H1 (cell line): ENCODE data around the gene KANSL3. TPM values are rescaled to one million over a fixed set of nuclear protein-coding genes. Genes with fewer than 3 reads are reported as not detected.

Source experiments
- CTCF ChIA-PET: fragments of 300-600 bp; sonication (Branson Sonifier 250); formaldehyde crosslinking; loops from one replicate; lab custom pipeline; 2021; ENCODE audit not compliant: partially characterized antibody; lab: Charles Lee
- POLR2A ChIA-PET: fragments of 300-600 bp; sonication (Branson Sonifier 250); formaldehyde crosslinking; loops from one replicate; lab custom pipeline; 2021; ENCODE audit warnings: inconsistent platforms; ENCODE audit not compliant: partially characterized antibody; lab: Charles Lee
- DNase-seq, 2 experiments: peaks; one replicate each; pipeline versions ENCODE4 v3.0.0 to v3.0.0-alpha.2; 2010 to 2022; ENCODE audit warnings: low spot score in 2 of 2, low read depth in 1 of 2, mixed read lengths in 1 of 2
- FAIRE-seq: peaks from 2 replicates; lab custom pipeline; 2011; peaks lifted over from hg19 to GRCh38; lab: Jason Lieb, UNC
- H2AFZ ChIP-seq: 2 replicates; pipeline ENCODE4 v1.8.1; 2012; ENCODE audit warnings: low read length, inconsistent platforms
- H2AK5ac ChIP-seq: 2 replicates; pipeline ENCODE4 v1.6.1; 2013; ENCODE audit warnings: low read depth, low read length
- H2BK120ac ChIP-seq: replicated peaks from 2 replicates; pipeline ENCODE3; 2013; ENCODE audit warnings: low read depth, low read length, inconsistent platforms
- H2BK12ac ChIP-seq: 2 replicates; pipeline ENCODE4 v1.6.1; 2013; ENCODE audit warnings: low read depth, low read length
- H2BK15ac ChIP-seq: 2 replicates; pipeline ENCODE4 v1.6.1; 2013; ENCODE audit warnings: low read length
- H2BK20ac ChIP-seq: 2 replicates; pipeline ENCODE4 v1.6.1; 2013; ENCODE audit warnings: low read length
- H2BK5ac ChIP-seq: 2 replicates; pipeline ENCODE4 v1.6.1; 2013; ENCODE audit warnings: low read depth, low read length
- H3K14ac ChIP-seq: 2 replicates; pipeline ENCODE4 v1.6.1; 2013; ENCODE audit warnings: inconsistent platforms; ENCODE audit not compliant: insufficient read length
- H3K18ac ChIP-seq: 2 replicates; pipeline ENCODE4 v1.6.1; 2013; ENCODE audit warnings: low read length; ENCODE audit errors: extremely low read depth
- H3K23ac ChIP-seq: 2 replicates; pipeline ENCODE4 v1.6.1; 2013; ENCODE audit warnings: inconsistent platforms; ENCODE audit not compliant: insufficient read length
- H3K23me2 ChIP-seq: 2 replicates; pipeline ENCODE4 v1.6.1; 2013; ENCODE audit warnings: low read depth, low read length
- H3K27ac ChIP-seq: 2 replicates; pipeline ENCODE4 v1.6.1; 2011; ENCODE audit warnings: low read depth, low read length, inconsistent platforms
- H3K27me3 ChIP-seq, 4 experiments: replicated peaks in 1 of 4; 1 replicate in 1 of 4; 2 replicates in 3 of 4; pipeline versions ENCODE4 v1.6.1 to v1.8.1; 2011 to 2013; ENCODE audit warnings: low read length in 3 of 4, mild to moderate bottlenecking in 3 of 4, inconsistent platforms in 2 of 4, mixed read lengths in 2 of 4, moderate library complexity in 1 of 4; ENCODE audit not compliant: control insufficient read depth in 3 of 4, insufficient read depth in 3 of 4; ENCODE audit errors: extremely low read depth in 1 of 4
- H3K36me3 ChIP-seq, 4 experiments: 2 replicates each; pipeline versions ENCODE4 v1.6.1 to v1.8.1; 2011 to 2013; ENCODE audit warnings: mild to moderate bottlenecking in 4 of 4, low read length in 3 of 4, moderate library complexity in 2 of 4, control low read depth in 1 of 4, inconsistent platforms in 1 of 4; ENCODE audit not compliant: insufficient read depth in 4 of 4, control insufficient read depth in 2 of 4
- H3K4ac ChIP-seq: replicated peaks from 2 replicates; pipeline ENCODE3; 2013; ENCODE audit warnings: low read length, low read depth, mixed read lengths, inconsistent platforms; ENCODE audit not compliant: insufficient read length
- H3K4me1 ChIP-seq, 4 experiments: replicated peaks in 1 of 4; 1 replicate in 1 of 4; 2 replicates in 3 of 4; pipeline versions ENCODE4 v1.6.1 to v1.8.1; 2011 to 2013; ENCODE audit warnings: low read length in 3 of 4, inconsistent platforms in 2 of 4, mixed read lengths in 1 of 4; ENCODE audit not compliant: insufficient read depth in 4 of 4, control insufficient read depth in 3 of 4
- H3K4me2 ChIP-seq, 2 experiments: 2 replicates each; pipeline versions ENCODE4 v1.6.1 to v1.8.1; 2011 to 2013; ENCODE audit warnings: low read depth in 2 of 2, low read length in 2 of 2, control low read depth in 1 of 2, inconsistent platforms in 1 of 2, mild to moderate bottlenecking in 1 of 2; ENCODE audit not compliant: insufficient read depth in 1 of 2
- H3K4me3 ChIP-seq, 4 experiments: fragments of 200-600, 300-600 bp in 1 of 4; sonication (generic), shearing (Covaris generic), sonication (Bioruptor Twin) in 1 of 4; 2 replicates each; pipeline versions ENCODE4 v1.5.1 to v1.8.1; 2011 to 2016; ENCODE audit warnings: low read length in 4 of 4, low read depth in 3 of 4, control low read depth in 2 of 4, inconsistent platforms in 2 of 4, mild to moderate bottlenecking in 2 of 4, mixed read lengths in 1 of 4, moderate library complexity in 1 of 4; ENCODE audit not compliant: insufficient read depth in 2 of 4; ENCODE audit errors: extremely low read depth in 1 of 4
- H3K56ac ChIP-seq: replicated peaks from 2 replicates; pipeline ENCODE3; 2013; ENCODE audit warnings: low read depth, mild to moderate bottlenecking, mixed read lengths, low read length, inconsistent platforms; ENCODE audit not compliant: insufficient read length
- H3K79me1 ChIP-seq: 2 replicates; pipeline ENCODE4 v1.6.1; 2013; ENCODE audit warnings: low read depth, low read length, control low read depth
- H3K79me2 ChIP-seq, 2 experiments: 2 replicates each; pipeline versions ENCODE4 v1.6.1 to v1.8.1; 2012 to 2013; ENCODE audit warnings: low read length in 2 of 2, mild to moderate bottlenecking in 2 of 2, inconsistent platforms in 1 of 2; ENCODE audit not compliant: insufficient read depth in 2 of 2, control insufficient read depth in 1 of 2
- H3K9ac ChIP-seq, 4 experiments: replicated peaks in 1 of 4; 1 replicate in 1 of 4; 2 replicates in 3 of 4; pipeline versions ENCODE4 v1.6.1 to v1.8.1; 2011 to 2013; ENCODE audit warnings: low read depth in 3 of 4, low read length in 3 of 4, control low read depth in 2 of 4, mild to moderate bottlenecking in 2 of 4, moderate library complexity in 2 of 4, inconsistent platforms in 1 of 4; ENCODE audit errors: extremely low read depth in 1 of 4
- H3K9me3 ChIP-seq, 2 experiments: 2 replicates each; pipeline versions ENCODE4 v1.6.1 to v1.8.1; 2012 to 2013; ENCODE audit warnings: mild to moderate bottlenecking in 2 of 2, moderate library complexity in 2 of 2, control low read depth in 1 of 2, inconsistent platforms in 1 of 2, low read depth in 1 of 2, low read length in 1 of 2, mixed read lengths in 1 of 2; ENCODE audit not compliant: insufficient read depth in 2 of 2
- H4K20me1 ChIP-seq, 2 experiments: replicated peaks in 1 of 2; 2 replicates each; pipeline versions ENCODE3 to v1.8.1; 2011 to 2013; ENCODE audit warnings: inconsistent platforms in 2 of 2, low read length in 2 of 2, mild to moderate bottlenecking in 1 of 2; ENCODE audit not compliant: insufficient read depth in 2 of 2, control insufficient read depth in 1 of 2
- H4K5ac ChIP-seq: 2 replicates; pipeline ENCODE4 v1.6.1; 2013; ENCODE audit warnings: low read length, low read depth, mixed read lengths, inconsistent platforms; ENCODE audit not compliant: insufficient read length
- H4K8ac ChIP-seq: 2 replicates; pipeline ENCODE4 v1.8.0; 2013; ENCODE audit warnings: mild to moderate bottlenecking, moderate library complexity, low read length, inconsistent platforms; ENCODE audit not compliant: insufficient read depth; ENCODE audit errors: extremely low read depth
- H4K91ac ChIP-seq: replicated peaks from 2 replicates; pipeline ENCODE3; 2013; ENCODE audit warnings: low read length, mixed read lengths, inconsistent platforms; ENCODE audit not compliant: insufficient read length
- HDAC6 ChIP-seq: IDR thresholded peaks from one replicate; pipeline ENCODE4 v1.7.1; 2012; ENCODE audit warnings: low read depth, mild to moderate bottlenecking, inconsistent platforms, low read length, moderate library complexity
- RXRA ChIP-seq: IDR thresholded peaks from 2 replicates; pipeline ENCODE4 v1.6.1; 2011; ENCODE audit warnings: low read depth, mild to moderate bottlenecking, low read length, moderate library complexity; ENCODE audit not compliant: insufficient read depth
- WGBS, 2 experiments: shearing (Covaris generic) in 1 of 2; methylation state at CpG; one replicate each; pipeline versions ENCODE4 v1.1.6 to v1.1.7; 2013 to 2015; ENCODE audit warnings: low lambda C conversion rate in 2 of 2, mixed read lengths in 2 of 2, inconsistent platforms in 1 of 2, low coverage in 1 of 2, missing lambda C conversion rate in 1 of 2; ENCODE audit not compliant: insufficient replicate concordance in 2 of 2, insufficient coverage in 1 of 2, insufficient read length in 1 of 2; ENCODE audit errors: extremely low coverage in 1 of 2, missing lambda C conversion rate in 1 of 2; 5-methylcytosine and 5-hydroxymethylcytosine counted together
- polyA plus RNA-seq, 7 experiments: library from polyadenylated mRNA; depleted of rRNA in 3 of 7; stranded (reverse) in 5 of 7; unstranded in 2 of 7; fragments of >200 nt in 5 of 7; fragments of 200-250 nt in 2 of 7; gene quantifications; 1 replicate in 5 of 7; 2 replicates in 1 of 7; 4 replicates in 1 of 7; pipeline versions ENCODE4 v1.2.1 to v1.2.3, GENCODE V29; 2011 to 2013; ENCODE audit warnings: missing spikeins in 2 of 7, mixed read lengths in 2 of 7
- total RNA-seq: library from RNA; stranded (reverse); fragmentation: NEBNext Ultra II Directional; extraction: Animal tissue kit (Norgen Biotek cat#: 25700); gene quantifications from 2 replicates; pipeline ENCODE4 v1.2.1, GENCODE V29; 2021
- TF ChIP-seq, protein P1 (sequence below): IDR thresholded peaks from 2 replicates; pipeline ENCODE4 v1.6.1; 2011; ENCODE audit warnings: low read depth, mild to moderate bottlenecking, low read length; ENCODE audit not compliant: insufficient read depth

KANSL3 gene
- total and polyA plus RNA-seq, 2 of the 8 experiments (the other 6 are each of a cell fraction or from before 2014, with no cell fraction given): 19.8 to 31.4 TPM

DNA sequence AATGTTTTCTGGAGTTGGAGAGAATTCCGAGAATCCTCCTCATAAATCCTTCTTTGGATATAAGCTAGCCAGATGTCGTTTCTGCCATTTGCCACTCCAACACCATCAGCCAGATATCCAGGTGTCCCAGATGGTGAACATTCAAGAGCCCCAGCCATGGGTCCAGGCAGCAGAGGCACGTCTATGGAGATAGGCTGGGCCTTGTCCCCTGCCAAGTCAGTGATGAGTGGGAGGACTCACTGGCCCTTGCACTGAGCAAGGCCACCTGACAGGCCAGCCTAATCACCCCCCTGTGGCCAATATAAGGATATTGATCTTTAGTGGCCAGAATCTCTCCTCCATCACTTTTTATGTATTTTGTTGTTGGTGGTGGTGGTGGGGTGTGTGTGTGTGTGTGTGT, 73.5 kb downstream of the KANSL3 start:
- H3K36me3 ChIP-seq: no peaks in the 10 kb centered on the region
- TF ChIP-seq RXRA (no peak), HDAC6 (no peak)
- TF ChIP-seq, protein P1, sequence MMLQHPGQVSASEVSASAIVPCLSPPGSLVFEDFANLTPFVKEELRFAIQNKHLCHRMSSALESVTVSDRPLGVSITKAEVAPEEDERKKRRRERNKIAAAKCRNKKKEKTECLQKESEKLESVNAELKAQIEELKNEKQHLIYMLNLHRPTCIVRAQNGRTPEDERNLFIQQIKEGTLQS: no peak
- no peaks in the 10 kb centered on the region for H3K27me3 ChIP-seq
- no peak overlapping the region for H4K91ac ChIP-seq
- H2BK120ac ChIP-seq: no peak overlapping the region
- no peaks in the 10 kb centered on the region for H4K20me1 ChIP-seq
- FAIRE-seq (no peak), DNase-seq (no peak)
- no peak overlapping the region for H3K27ac ChIP-seq
- no peak overlapping the region for H3K4me3 ChIP-seq
- no peaks in the 10 kb centered on the region; the same call in 1 of the 2 replicates for H3K23me2 ChIP-seq
- no peak overlapping the region for H3K56ac ChIP-seq
- no peak overlapping the region for H4K5ac ChIP-seq
- no peak overlapping the region for H2AK5ac ChIP-seq
- H3K4me2 ChIP-seq: 0 out of 4 replicates have a peak overlapping the region, but pooled peaks of 1 of the 2 experiments have one; percentile 44
- no peaks in the 10 kb centered on the region for H3K79me2 ChIP-seq
- no peaks in the 10 kb centered on the region for H3K9me3 ChIP-seq
- no peak overlapping the region for H2AFZ ChIP-seq
- H3K9ac ChIP-seq: no peak overlapping the region
- H3K4ac ChIP-seq: no peak overlapping the region
- ChIA-PET POLR2A (interaction anchor here (0.7 to 1.0 kb wide), 3 partner anchors 10 to 246 kb away, joined by 3 read pairs; no protein-coding TSS in a partner anchor), CTCF (interaction anchor here (3.0 to 5.3 kb wide), 2 partner anchors 10 to 14 kb away, joined by 8 to 40 read pairs; no protein-coding TSS in a partner anchor)
- WGBS, 2 experiments: 83% methylated on average over 3 of the region's 3 CpGs; no CpG with 5 or more reads in 1 of the 2 experiments
- no peak overlapping the region for H2BK5ac ChIP-seq
- no peaks in the 10 kb centered on the region for H3K79me1 ChIP-seq
- H2BK12ac ChIP-seq: no peak overlapping the region
- no peak overlapping the region for H3K18ac ChIP-seq
- H3K14ac ChIP-seq: no peak overlapping the region
- no peak overlapping the region for H2BK15ac ChIP-seq
- H4K8ac ChIP-seq: no peak overlapping the region
- H2BK20ac ChIP-seq: no peak overlapping the region
- H3K4me1 ChIP-seq: peaks cover 0 to 8% (median 6%) of the 10 kb centered on the region in 4 experiments; a peak in 4 of 7 replicates
- H3K23ac ChIP-seq: no peak overlapping the region
